Mucosa of rectum (tissue), 2 donors: ENCODE measurements around the gene LTO1.
"Not testable (repeated sequence)": the region's sequence is repeated elsewhere in the genome, so short reads cannot be mapped to it uniquely, and the experiment has no call there.

Experiments
- H3K27ac ChIP-seq, 2 donors: one replicate each; pipeline ENCODE4 v1.7.0; 2013; ENCODE audit warnings: inconsistent platforms in 2 of 2, low read depth in 2 of 2, low read length in 2 of 2
- H3K27me3 ChIP-seq, 2 donors: one replicate each; pipeline ENCODE4 v1.7.0; 2013; ENCODE audit warnings: low read length in 2 of 2; ENCODE audit not compliant: control insufficient read depth in 2 of 2, insufficient read depth in 2 of 2
- H3K36me3 ChIP-seq, 2 donors: one replicate each; pipeline ENCODE4 v1.7.0; 2013; ENCODE audit warnings: low read length in 2 of 2; ENCODE audit not compliant: control insufficient read depth in 2 of 2, insufficient read depth in 2 of 2
- H3K4me1 ChIP-seq, 2 donors: one replicate each; pipeline ENCODE4 v1.7.0; 2013; ENCODE audit warnings: low read length in 2 of 2, mild to moderate bottlenecking in 1 of 2; ENCODE audit not compliant: control insufficient read depth in 2 of 2, insufficient read depth in 2 of 2
- H3K4me3 ChIP-seq, 2 donors: one replicate each; pipeline ENCODE4 v1.7.0; 2013; ENCODE audit warnings: low read length in 2 of 2
- H3K9ac ChIP-seq, 2 donors: one replicate each; pipeline ENCODE4 v1.7.0; 2013; ENCODE audit warnings: low read length in 2 of 2, low read depth in 1 of 2, mild to moderate bottlenecking in 1 of 2
- H3K9me3 ChIP-seq, 2 donors: one replicate each; pipeline ENCODE4 v1.7.0; 2013; ENCODE audit warnings: low read length in 2 of 2; ENCODE audit not compliant: control insufficient read depth in 2 of 2
- donor health status: healthy.
- donor health status: Normal muscosa, but diverticular disease.

LTO1 gene

GRCh38 chr11:69691463-69691862, 16.3 kb upstream of the LTO1 start:
- H3K4me1 ChIP-seq = no peaks in the 10 kb centered on the region
- H3K9me3 ChIP-seq = no peaks in the 10 kb centered on the region
- H3K27me3 ChIP-seq = peaks cover 3 to 4% of the 10 kb centered on the region in 2 donors
- H3K36me3 ChIP-seq = no peaks in the 10 kb centered on the region
- H3K27ac ChIP-seq = no peak overlapping the region
- no peak overlapping the region for H3K9ac ChIP-seq
- no peak overlapping the region for H3K4me3 ChIP-seq

GRCh38 chr11:69689484-69690319, 14.5 kb upstream of the LTO1 start:
- H3K9ac ChIP-seq = no peak overlapping the region
- H3K9me3 ChIP-seq = no peaks in the 10 kb centered on the region
- no peak overlapping the region for H3K4me3 ChIP-seq
- H3K36me3 ChIP-seq = no peaks in the 10 kb centered on the region
- H3K27me3 ChIP-seq = peaks cover 0 to 4% of the 10 kb centered on the region in 2 donors
- H3K27ac ChIP-seq = no peak overlapping the region
- H3K4me1 ChIP-seq = peaks cover 2 to 3% of the 10 kb centered on the region in 2 donors

- H3K36me3 ChIP-seq, H3K27ac ChIP-seq, H3K27me3 ChIP-seq, H3K4me1 ChIP-seq, H3K9ac ChIP-seq, H3K4me3 ChIP-seq, H3K9me3 ChIP-seq: not testable (repeated sequence)
Observed at GRCh38 chr11:69687969-69688771, 13.0 kb upstream of the LTO1 start.

GRCh38 chr11:69686856-69687255, 11.7 kb upstream of the LTO1 start:
- H3K27ac ChIP-seq = no peak overlapping the region
- H3K9me3 ChIP-seq = no peaks in the 10 kb centered on the region
- H3K9ac ChIP-seq = no peak overlapping the region
- H3K27me3 ChIP-seq = no peaks in the 10 kb centered on the region
- peaks cover 2 to 3% of the 10 kb centered on the region in 2 donors for H3K4me1 ChIP-seq
- H3K4me3 ChIP-seq = no peak overlapping the region
- H3K36me3 ChIP-seq = no peaks in the 10 kb centered on the region

GRCh38 chr11:69686452-69686851, 11.3 kb upstream of the LTO1 start:
- peaks cover 2 to 3% of the 10 kb centered on the region in 2 donors for H3K4me1 ChIP-seq
- no peaks in the 10 kb centered on the region for H3K36me3 ChIP-seq
- no peak overlapping the region for H3K9ac ChIP-seq
- H3K27me3 ChIP-seq = no peaks in the 10 kb centered on the region
- no peak overlapping the region for H3K27ac ChIP-seq
- no peak overlapping the region for H3K4me3 ChIP-seq
- no peaks in the 10 kb centered on the region for H3K9me3 ChIP-seq

GRCh38 chr11:69685348-69685747, 10.2 kb upstream of the LTO1 start:
- no peak overlapping the region for H3K9ac ChIP-seq
- no peaks in the 10 kb centered on the region for H3K9me3 ChIP-seq
- H3K27ac ChIP-seq = no peak overlapping the region
- H3K27me3 ChIP-seq = no peaks in the 10 kb centered on the region
- no peak overlapping the region for H3K4me3 ChIP-seq
- peaks cover 2 to 3% of the 10 kb centered on the region in 2 donors for H3K4me1 ChIP-seq
- no peaks in the 10 kb centered on the region for H3K36me3 ChIP-seq

GRCh38 chr11:69684651-69685050, 9.5 kb upstream of the LTO1 start:
- no peak overlapping the region for H3K9ac ChIP-seq
- H3K9me3 ChIP-seq = no peaks in the 10 kb centered on the region
- H3K4me3 ChIP-seq = no peak overlapping the region
- no peak overlapping the region for H3K27ac ChIP-seq
- H3K27me3 ChIP-seq = no peaks in the 10 kb centered on the region
- H3K4me1 ChIP-seq = peaks cover 2 to 3% of the 10 kb centered on the region in 2 donors
- H3K36me3 ChIP-seq = no peaks in the 10 kb centered on the region

GRCh38 chr11:69683764-69684333, 8.7 kb upstream of the LTO1 start:
- H3K36me3 ChIP-seq = no peaks in the 10 kb centered on the region
- H3K4me3 ChIP-seq = no peak overlapping the region
- no peaks in the 10 kb centered on the region for H3K27me3 ChIP-seq
- no peak overlapping the region for H3K27ac ChIP-seq
- H3K9ac ChIP-seq = no peak overlapping the region
- H3K4me1 ChIP-seq = peaks cover 2 to 3% of the 10 kb centered on the region in 2 donors
- H3K9me3 ChIP-seq = no peaks in the 10 kb centered on the region

GRCh38 chr11:69682681-69683326, 7.7 kb upstream of the LTO1 start:
- Histone ChIP-seq H3K36me3 (no peaks in the 10 kb centered on the region), H3K4me1 (peaks cover 2 to 3% of the 10 kb centered on the region in 2 donors)

More at GRCh38 chr11:69682681-69683326, 7.7 kb upstream of the LTO1 start:
- H3K9ac ChIP-seq = no peak overlapping the region
- no peak overlapping the region for H3K4me3 ChIP-seq
- no peaks in the 10 kb centered on the region for H3K9me3 ChIP-seq
- no peak overlapping the region for H3K27ac ChIP-seq
- no peaks in the 10 kb centered on the region for H3K27me3 ChIP-seq
